Measurements from ENCODE around the gene DIDO1.
A peak's percentile ranks its signal among the peaks of the same experiment; 100 is the strongest.

DIDO1 gene

DNA sequence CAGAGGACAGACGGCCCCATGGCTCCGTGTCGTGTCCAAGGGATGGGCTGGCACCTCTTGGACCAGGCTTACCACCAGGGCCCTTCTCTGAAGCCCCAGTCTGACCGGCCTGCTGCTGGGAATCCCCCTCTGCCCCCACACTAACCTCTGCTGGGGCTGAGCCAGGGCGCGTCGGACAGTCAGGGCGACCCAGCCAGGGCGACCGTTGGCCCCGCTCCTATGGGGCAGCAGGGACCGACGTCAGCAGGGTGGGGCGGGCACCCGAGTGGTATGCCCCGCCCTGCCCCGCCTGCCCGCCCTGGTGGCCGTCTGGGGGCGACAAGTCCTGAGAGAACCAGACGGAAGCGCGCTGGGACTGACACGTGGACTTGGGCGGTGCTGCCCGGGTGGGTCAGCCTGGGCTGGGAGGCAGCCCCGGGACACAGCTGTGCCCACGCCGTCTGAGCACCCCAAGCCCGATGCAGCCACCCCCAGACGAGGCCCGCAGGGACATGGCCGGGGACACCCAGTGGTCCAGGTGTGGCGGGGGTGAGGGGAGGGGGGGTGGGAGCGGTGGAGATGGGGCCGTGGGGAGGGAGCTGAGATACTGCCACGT is 26.2 kb upstream of the DIDO1 start, which contains the start of gene SLC17A9:
Gene SLC17A9 (plus strand): TSS at position 337 of the 595 bp plus-strand sequence. CDS start 122 bp downstream, at position 459.
- TF ChIP-seq, protein P1, sequence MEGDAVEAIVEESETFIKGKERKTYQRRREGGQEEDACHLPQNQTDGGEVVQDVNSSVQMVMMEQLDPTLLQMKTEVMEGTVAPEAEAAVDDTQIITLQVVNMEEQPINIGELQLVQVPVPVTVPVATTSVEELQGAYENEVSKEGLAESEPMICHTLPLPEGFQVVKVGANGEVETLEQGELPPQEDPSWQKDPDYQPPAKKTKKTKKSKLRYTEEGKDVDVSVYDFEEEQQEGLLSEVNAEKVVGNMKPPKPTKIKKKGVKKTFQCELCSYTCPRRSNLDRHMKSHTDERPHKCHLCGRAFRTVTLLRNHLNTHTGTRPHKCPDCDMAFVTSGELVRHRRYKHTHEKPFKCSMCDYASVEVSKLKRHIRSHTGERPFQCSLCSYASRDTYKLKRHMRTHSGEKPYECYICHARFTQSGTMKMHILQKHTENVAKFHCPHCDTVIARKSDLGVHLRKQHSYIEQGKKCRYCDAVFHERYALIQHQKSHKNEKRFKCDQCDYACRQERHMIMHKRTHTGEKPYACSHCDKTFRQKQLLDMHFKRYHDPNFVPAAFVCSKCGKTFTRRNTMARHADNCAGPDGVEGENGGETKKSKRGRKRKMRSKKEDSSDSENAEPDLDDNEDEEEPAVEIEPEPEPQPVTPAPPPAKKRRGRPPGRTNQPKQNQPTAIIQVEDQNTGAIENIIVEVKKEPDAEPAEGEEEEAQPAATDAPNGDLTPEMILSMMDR (IDR thresholded peaks at IDR 0.05; ENCODE audit: low read depth, low read length, missing control alignments): peak; percentile 26
- peak; percentile 61 for DNase-seq (ENCODE audit: low read depth)

DNA sequence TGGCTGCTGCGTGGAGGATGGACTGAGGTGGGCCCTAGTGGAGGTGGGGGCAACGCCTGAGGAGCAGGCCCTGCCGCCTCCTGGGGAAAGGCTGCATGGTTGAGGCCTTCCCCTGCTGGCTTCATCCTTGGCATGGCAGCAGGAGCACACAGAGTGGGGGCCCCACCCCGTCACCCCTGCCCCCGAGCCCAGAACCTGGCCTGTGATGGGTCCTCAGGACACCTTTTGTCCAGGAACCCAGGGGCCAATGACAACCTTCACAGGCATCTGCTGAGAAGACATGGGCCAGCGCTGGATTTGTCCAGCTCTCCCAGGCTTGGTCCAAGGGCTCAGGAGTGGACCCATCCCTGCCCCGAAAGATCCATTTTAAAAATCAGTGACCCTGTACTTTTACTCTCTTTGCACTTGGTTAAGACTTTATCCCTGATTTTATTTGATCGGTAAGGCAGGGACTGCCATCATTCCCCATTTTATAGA is 25.6 kb upstream of the DIDO1 start:
- no peak for DNase-seq (ENCODE audit: low read depth)
- TF ChIP-seq, protein P1 (IDR thresholded peaks at IDR 0.05; ENCODE audit: low read depth, low read length, missing control alignments): no peak
- peak overlapping the region; percentile 94 for H3K4me3 ChIP-seq (ENCODE audit: low read depth, low read length)

More for the DNA sequence above, 26.2 kb upstream of the DIDO1 start, which contains the start of gene SLC17A9:
- H3K4me3 ChIP-seq (ENCODE audit: low read depth, low read length): peak within 1 kb of the TSS; percentile 94

DNA sequence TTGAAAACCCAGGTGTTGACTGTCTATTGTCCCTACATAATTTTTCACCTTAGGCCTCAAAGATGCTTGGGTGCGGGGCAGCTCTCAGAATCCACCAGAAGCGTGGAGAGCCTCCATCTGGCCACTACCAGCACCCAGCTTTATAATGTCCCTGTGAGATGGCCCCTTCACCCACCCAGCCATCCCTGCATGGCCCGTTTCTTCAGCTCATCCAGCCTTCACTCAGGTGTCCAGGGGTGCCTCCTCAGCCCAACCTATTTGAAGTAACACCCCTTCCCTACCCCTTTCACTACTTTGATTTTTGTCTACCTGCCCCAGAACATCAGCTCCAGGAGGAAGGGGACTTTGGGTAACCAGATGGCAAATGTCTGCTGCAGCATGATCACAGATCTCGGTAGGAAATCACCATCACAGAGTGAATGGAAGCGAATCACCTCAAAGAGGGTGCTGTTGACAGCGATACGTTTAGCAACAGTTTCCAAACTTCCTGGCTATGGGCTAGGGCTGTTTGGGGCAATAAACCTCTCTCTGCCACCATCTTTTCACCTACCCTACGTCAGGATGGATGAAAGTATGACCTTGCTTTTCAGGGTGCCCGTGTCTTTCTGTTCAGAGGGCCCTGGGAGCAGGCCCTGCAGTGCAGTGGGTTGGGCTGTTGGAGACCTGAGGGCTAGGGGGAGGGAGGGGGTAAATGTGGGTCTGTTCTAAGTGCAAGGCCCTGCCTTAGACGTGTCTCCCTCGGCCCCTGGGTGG is 25.0 kb upstream of the DIDO1 start:
- peak overlapping the region; percentile 94 for H3K4me3 ChIP-seq (ENCODE audit: low read depth, low read length)
- TF ChIP-seq, protein P1 (IDR thresholded peaks at IDR 0.05; ENCODE audit: low read depth, low read length, missing control alignments): no peak
- DNase-seq (ENCODE audit: low read depth): no peak

DNA sequence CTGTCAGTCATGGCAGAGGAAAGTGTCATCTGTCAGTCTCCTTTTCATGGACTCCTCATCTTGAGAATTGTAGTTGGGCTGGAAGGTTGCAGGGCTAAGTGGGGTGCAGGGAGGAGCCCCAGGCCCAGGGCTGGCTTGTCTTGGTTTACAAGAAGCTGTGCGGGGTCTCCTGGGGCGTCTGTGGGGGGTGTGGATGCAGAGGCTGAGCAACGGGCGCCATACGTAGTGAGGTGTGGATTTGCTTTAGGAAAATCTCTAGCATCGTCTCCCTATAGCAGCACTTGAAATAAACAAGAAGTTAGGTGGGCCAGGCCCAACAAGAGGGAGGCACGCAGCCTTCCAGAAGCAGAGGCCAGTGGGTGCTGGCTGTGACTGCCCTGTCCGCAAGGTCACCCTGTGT is 24.4 kb upstream of the DIDO1 start:
- DNase-seq (ENCODE audit: low read depth): no peak
- TF ChIP-seq, protein P1 (IDR thresholded peaks at IDR 0.05; ENCODE audit: low read depth, low read length, missing control alignments): no peak
- H3K4me3 ChIP-seq (ENCODE audit: low read depth, low read length): no peak overlapping the region

DNA sequence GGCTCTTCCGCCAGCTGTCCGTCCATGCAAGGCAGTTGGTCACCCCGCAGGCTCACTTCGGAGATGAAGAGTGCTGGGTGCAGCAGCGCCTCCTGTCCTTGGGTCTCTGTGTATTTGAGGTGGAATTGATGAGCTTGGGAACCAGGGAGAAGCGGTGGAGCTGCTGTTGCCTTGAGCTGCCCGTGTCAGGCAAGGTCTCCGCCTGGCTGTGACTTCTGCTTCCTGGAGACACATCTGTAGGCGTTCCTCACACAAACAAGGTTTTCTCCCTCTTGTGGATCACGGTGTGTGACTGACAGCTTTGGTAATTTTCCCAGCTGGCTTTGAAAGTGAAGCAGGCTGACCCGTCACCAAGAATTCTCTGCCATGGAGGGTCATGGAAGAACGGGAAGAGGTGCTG is 23.7 kb upstream of the DIDO1 start:
- TF ChIP-seq, protein P1 (IDR thresholded peaks at IDR 0.05; ENCODE audit: low read depth, low read length, missing control alignments): no peak
- no peak overlapping the region for H3K4me3 ChIP-seq (ENCODE audit: low read depth, low read length)
- no peak for DNase-seq (ENCODE audit: low read depth)

DNA sequence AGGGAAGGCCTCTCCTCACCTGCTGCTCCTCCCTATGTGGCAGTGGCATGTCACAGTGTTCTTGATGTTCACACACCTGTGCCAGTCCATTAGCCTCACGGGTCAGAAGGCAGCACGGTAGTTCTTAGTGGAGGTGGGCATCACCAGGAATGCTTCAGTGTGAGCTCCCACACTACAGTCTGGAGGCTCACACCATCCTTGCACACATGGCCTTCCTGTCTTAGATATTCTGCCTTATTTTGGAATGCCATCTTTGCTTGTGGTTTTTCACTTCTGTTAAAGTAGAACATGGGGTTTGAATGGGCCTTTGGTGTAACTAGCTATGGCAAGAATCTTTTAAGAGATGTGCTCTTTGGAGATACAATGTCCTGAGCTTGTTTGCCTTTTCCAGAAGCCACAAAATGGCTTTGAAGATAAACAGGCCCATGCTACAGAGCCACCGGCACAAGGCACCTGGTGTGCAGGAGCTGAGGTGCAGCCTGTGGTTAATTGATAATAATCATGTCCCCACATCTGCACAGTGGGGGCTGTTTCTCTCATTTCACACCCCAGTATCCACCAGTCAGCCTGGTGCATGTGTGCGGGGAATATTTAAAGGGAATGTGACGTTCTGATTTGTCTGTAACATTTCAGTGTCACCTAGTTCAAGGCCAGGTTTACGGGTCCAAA is 23.0 kb upstream of the DIDO1 start:
- H3K4me3 ChIP-seq (ENCODE audit: low read depth, low read length): no peak overlapping the region
- DNase-seq (ENCODE audit: low read depth): no peak
- TF ChIP-seq, protein P1 (IDR thresholded peaks at IDR 0.05; ENCODE audit: low read depth, low read length, missing control alignments): no peak
